GM23338 (cell line): ENCODE measurements around the gene C2CD4B. TPM values are rescaled to one million over a fixed set of nuclear protein-coding genes. Genes with fewer than 3 reads are reported as not detected.

ENCODE experiments used
- ATAC-seq: fragments of 200-7000 bp; cut with Tn5 transposase; 3 replicates; pipeline ENCODE4 v1.9.1; 2020
- DNase-seq: peaks from one replicate; pipeline ENCODE4 v3.0.0-alpha.2; 2015; ENCODE audit warnings: low spot score
- H2AFZ ChIP-seq: fragments of 200-600 bp; sonication (generic); 2 replicates; pipeline ENCODE4 v1.8.0; 2016; ENCODE audit warnings: antibody characterized with exemption, mild to moderate bottlenecking, moderate library complexity
- H3F3A ChIP-seq: fragments of 200-600 bp; sonication (generic); replicated peaks from 2 replicates; pipeline ENCODE4 v1.8.0; 2017; ENCODE audit warnings: antibody characterized with exemption, mixed run types, low read depth
- H3K27ac ChIP-seq: fragments of 200-600 bp; sonication (generic); 2 replicates; pipeline ENCODE4 v1.6.1; 2016; ENCODE audit warnings: low read depth
- H3K27me3 ChIP-seq: fragments of 200-600 bp; sonication (generic); 2 replicates; pipeline ENCODE4 v1.8.0; 2016; ENCODE audit warnings: mild to moderate bottlenecking, mixed run types, moderate library complexity; ENCODE audit not compliant: insufficient read depth
- H3K36me3 ChIP-seq: fragments of 200-600 bp; sonication (generic); 2 replicates; pipeline ENCODE4 v1.8.0; 2016; ENCODE audit warnings: mild to moderate bottlenecking; ENCODE audit not compliant: insufficient read depth
- H3K4me1 ChIP-seq: fragments of 200-600 bp; sonication (generic); 2 replicates; pipeline ENCODE4 v1.8.0; 2016; ENCODE audit warnings: mild to moderate bottlenecking, moderate library complexity; ENCODE audit not compliant: insufficient read depth
- H3K4me2 ChIP-seq: fragments of 200-600 bp; sonication (generic); 2 replicates; pipeline ENCODE4 v1.7.1; 2017; ENCODE audit warnings: mixed run types
- H3K4me3 ChIP-seq: fragments of 200-600 bp; sonication (generic); 2 replicates; pipeline ENCODE4 v1.6.1; 2016; ENCODE audit warnings: mixed run types
- H3K79me2 ChIP-seq: fragments of 200-600 bp; sonication (generic); replicated peaks from 2 replicates; pipeline ENCODE4 v1.8.0; 2017; ENCODE audit warnings: mild to moderate bottlenecking; ENCODE audit not compliant: insufficient read depth
- H3K9me2 ChIP-seq: fragments of 200-600 bp; sonication (generic); 2 replicates; pipeline ENCODE4 v1.8.0; 2017; ENCODE audit not compliant: insufficient read depth
- H4K20me1 ChIP-seq: fragments of 200-600 bp; sonication (generic); replicated peaks from 2 replicates; pipeline ENCODE4 v1.8.0; 2017; ENCODE audit warnings: mild to moderate bottlenecking; ENCODE audit not compliant: insufficient read depth
- H3K27ac Mint-ChIP-seq: 2 replicates; pipeline ENCODE4 v1.8.0; 2020; ENCODE audit warnings: inconsistent platforms, mild to moderate bottlenecking, moderate library complexity, mixed read lengths
- H3K27me3 Mint-ChIP-seq: 3 replicates; pipeline ENCODE4 v1.8.0; 2022; ENCODE audit warnings: low read depth, mild to moderate bottlenecking, moderate library complexity, mixed read lengths, inconsistent platforms; ENCODE audit not compliant: insufficient read depth, poor library complexity
- H3K36me3 Mint-ChIP-seq: 3 replicates; pipeline ENCODE4 v1.8.0; 2021; ENCODE audit warnings: low read depth, mild to moderate bottlenecking, inconsistent platforms, moderate library complexity, mixed read lengths
- H3K4me1 Mint-ChIP-seq: 3 replicates; pipeline ENCODE4 v1.8.0; 2020; ENCODE audit warnings: mild to moderate bottlenecking, inconsistent platforms, mixed read lengths
- H3K4me3 Mint-ChIP-seq: 3 replicates; pipeline ENCODE4 v1.8.0; 2021; ENCODE audit warnings: moderate library complexity, mild to moderate bottlenecking, inconsistent platforms, mixed read lengths
- H3K9me3 Mint-ChIP-seq: 3 replicates; pipeline ENCODE4 v1.8.0; 2020; ENCODE audit warnings: moderate library complexity, mild to moderate bottlenecking, inconsistent platforms, mixed read lengths
- CREB1 ChIP-seq: fragments of 250-450 bp; sonication (Bioruptor Pico); IDR thresholded peaks from 2 replicates; pipeline ENCODE4 v1.5.0; 2020; ENCODE audit warnings: low read depth, mild to moderate bottlenecking, moderate library complexity
- EZH2 ChIP-seq: fragments of 200-600 bp; sonication (generic); IDR thresholded peaks from one replicate; pipeline ENCODE4 v1.8.0; 2017; ENCODE audit warnings: antibody characterized with exemption, mild to moderate bottlenecking, low read depth; ENCODE audit not compliant: unreplicated experiment
- EZH2phosphoT487 ChIP-seq: fragments of 200-600 bp; sonication (generic); IDR thresholded peaks from one replicate; pipeline ENCODE4 v1.8.1; 2018; ENCODE audit warnings: antibody characterized with exemption; ENCODE audit not compliant: unreplicated experiment
- JUNB ChIP-seq: IDR thresholded peaks from one replicate; pipeline ENCODE4 v1.6.1; 2016; ENCODE audit warnings: antibody characterized with exemption; ENCODE audit not compliant: unreplicated experiment
- NANOG ChIP-seq: IDR thresholded peaks from 2 replicates; pipeline ENCODE4 v1.6.1; 2016; ENCODE audit warnings: antibody characterized with exemption, borderline replicate concordance
- POLR2AphosphoS5 ChIP-seq: IDR thresholded peaks from 2 replicates; pipeline ENCODE4 v1.6.1; 2016; ENCODE audit warnings: antibody characterized with exemption, low read depth
- REST ChIP-seq: IDR thresholded peaks from one replicate; pipeline ENCODE4 v1.6.1; 2018; ENCODE audit warnings: antibody characterized with exemption; ENCODE audit not compliant: unreplicated experiment
- STAT1 ChIP-seq: IDR thresholded peaks from one replicate; pipeline ENCODE4 v1.6.1; 2016; ENCODE audit warnings: antibody characterized with exemption; ENCODE audit not compliant: unreplicated experiment
- ZNF114 ChIP-seq: fragments of 250-450 bp; sonication (Bioruptor Pico); IDR thresholded peaks from 2 replicates; pipeline ENCODE4 v1.5.0; 2020; ENCODE audit warnings: mild to moderate bottlenecking, moderate library complexity
- ZNF331 ChIP-seq: fragments of 250-450 bp; sonication (Bioruptor Pico); IDR thresholded peaks from 2 replicates; pipeline ENCODE4 v1.5.0; 2020; ENCODE audit warnings: low read depth, mild to moderate bottlenecking, moderate library complexity
- ZNF462 ChIP-seq: fragments of 250-450 bp; sonication (Bioruptor Pico); IDR thresholded peaks from 2 replicates; pipeline ENCODE4 v1.5.0; 2020; ENCODE audit warnings: mild to moderate bottlenecking, moderate library complexity
- polyA plus RNA-seq: library from polyadenylated mRNA; unstranded; fragments of >200 nt; fragmentation: Nextera tagmentation; extraction: Ambion mirVana; gene quantifications from 2 replicates; pipeline ENCODE4 v1.2.1, GENCODE V29; 2016
- total RNA-seq: library from RNA; depleted of rRNA; stranded (reverse); fragments of >200 nt; shearing (Covaris generic); gene quantifications from 2 replicates; pipeline ENCODE4 v1.2.3, GENCODE V29; 2014
- TF ChIP-seq, protein P1 (sequence below), 2 experiments: fragments of 200-600 bp in 1 of 2; sonication (generic) in 1 of 2; conservative IDR thresholded peaks; 2 replicates each; pipeline versions ENCODE4 v1.5.1 to v1.6.1; 2016 to 2017; ENCODE audit warnings: antibody characterized with exemption in 2 of 2, low read depth in 2 of 2, mild to moderate bottlenecking in 2 of 2, moderate library complexity in 1 of 2

The C2CD4B gene
- total and polyA plus RNA-seq, 2 experiments from 2014 or later, result 1.5 TPM; not detected in 1

GRCh38 chr15:62173215-62173614 is 8.1 kb upstream of the C2CD4B start:
- Mint-ChIP-seq H3K4me3 (no peak overlapping the region), H3K36me3 (no peaks in the 10 kb centered on the region), H3K9me3 (no peaks in the 10 kb centered on the region; the same call in 2 of the 3 replicates), H3K4me1 (peaks cover 6% of the 10 kb centered on the region; the same call in 2 of the 3 replicates), H3K27me3 (peaks cover 1% of the 10 kb centered on the region), H3K27ac (no peak overlapping the region)
- Histone ChIP-seq H3K36me3 (no peaks in the 10 kb centered on the region), H3K4me3 (no peak overlapping the region), H3K4me2 (no peak overlapping the region), H4K20me1 (no peaks in the 10 kb centered on the region), H2AFZ (no peak overlapping the region), H3K4me1 (no peaks in the 10 kb centered on the region), H3F3A (no peaks in the 10 kb centered on the region), H3K27ac (no peak overlapping the region), H3K9me2 (peaks cover 2% of the 10 kb centered on the region), H3K27me3 (no peaks in the 10 kb centered on the region), H3K79me2 (no peaks in the 10 kb centered on the region)
- TF ChIP-seq ZNF114 (no peak), ZNF462 (no peak), EZH2 (no peak), NANOG (no peak), STAT1 (no peak), POLR2AphosphoS5 (no peak), ZNF331 (CRISPR knock-in tag) (no peak), EZH2phosphoT487 (no peak), REST (no peak), JUNB (no peak), CREB1 (CRISPR knock-in tag) (no peak)
- TF ChIP-seq, protein P1, sequence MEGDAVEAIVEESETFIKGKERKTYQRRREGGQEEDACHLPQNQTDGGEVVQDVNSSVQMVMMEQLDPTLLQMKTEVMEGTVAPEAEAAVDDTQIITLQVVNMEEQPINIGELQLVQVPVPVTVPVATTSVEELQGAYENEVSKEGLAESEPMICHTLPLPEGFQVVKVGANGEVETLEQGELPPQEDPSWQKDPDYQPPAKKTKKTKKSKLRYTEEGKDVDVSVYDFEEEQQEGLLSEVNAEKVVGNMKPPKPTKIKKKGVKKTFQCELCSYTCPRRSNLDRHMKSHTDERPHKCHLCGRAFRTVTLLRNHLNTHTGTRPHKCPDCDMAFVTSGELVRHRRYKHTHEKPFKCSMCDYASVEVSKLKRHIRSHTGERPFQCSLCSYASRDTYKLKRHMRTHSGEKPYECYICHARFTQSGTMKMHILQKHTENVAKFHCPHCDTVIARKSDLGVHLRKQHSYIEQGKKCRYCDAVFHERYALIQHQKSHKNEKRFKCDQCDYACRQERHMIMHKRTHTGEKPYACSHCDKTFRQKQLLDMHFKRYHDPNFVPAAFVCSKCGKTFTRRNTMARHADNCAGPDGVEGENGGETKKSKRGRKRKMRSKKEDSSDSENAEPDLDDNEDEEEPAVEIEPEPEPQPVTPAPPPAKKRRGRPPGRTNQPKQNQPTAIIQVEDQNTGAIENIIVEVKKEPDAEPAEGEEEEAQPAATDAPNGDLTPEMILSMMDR (conservative IDR thresholded peaks at IDR 0.05; ENCODE audit: low read depth in 2 of 2), result no peak
- ATAC-seq (no peak), DNase-seq (no peak)
